Astrocyte of the spinal cord (primary cell): ENCODE data around the gene NUPR1.
"Not testable (repeated sequence)": the region's sequence is repeated elsewhere in the genome, so short reads cannot be mapped to it uniquely, and the experiment has no call there.

Experiments used
- DNase-seq: peaks from one replicate; pipeline ENCODE4 v3.0.0; 2011; ENCODE audit warnings: low read depth, low spot score
- H3K4me3 ChIP-seq: 2 replicates; pipeline ENCODE4 v1.5.1; 2011; ENCODE audit warnings: low read depth, mild to moderate bottlenecking, low read length, moderate library complexity
- CTCF ChIP-seq: IDR thresholded peaks from 2 replicates; pipeline ENCODE4 v1.5.1; 2012; ENCODE audit warnings: low read depth, mild to moderate bottlenecking, low read length, inconsistent platforms
- in situ Hi-C: cut with HindIII; loops from 2 replicates; pipeline ENCODE4 v1.10.0; 2017; ENCODE audit warnings: low sequenced_read_pairs

NUPR1 gene

DNA sequence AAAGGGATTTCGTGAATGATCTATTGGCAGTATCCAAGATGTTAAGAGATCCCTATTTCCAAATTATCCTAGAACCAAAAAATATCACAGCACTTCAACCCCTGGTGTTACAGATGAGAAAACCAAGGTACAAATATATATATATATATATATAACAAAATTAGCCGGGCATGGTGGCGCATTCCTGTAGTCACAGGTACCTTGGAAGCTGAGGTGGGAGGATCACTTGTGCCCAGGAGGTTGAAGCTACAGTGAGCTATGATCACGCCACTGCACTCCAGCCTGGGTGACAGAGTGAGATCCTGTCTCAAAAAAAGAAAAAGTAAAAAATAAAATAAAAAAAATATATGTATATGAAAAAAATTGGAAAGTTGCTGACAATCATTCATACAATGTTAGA is 46.3 kb downstream of the NUPR1 start:
- no peak for DNase-seq
- in situ Hi-C loops, result no loop called here
- no peak for TF ChIP-seq CTCF
- H3K4me3 ChIP-seq, result peak overlapping the region; percentile 100

DNA sequence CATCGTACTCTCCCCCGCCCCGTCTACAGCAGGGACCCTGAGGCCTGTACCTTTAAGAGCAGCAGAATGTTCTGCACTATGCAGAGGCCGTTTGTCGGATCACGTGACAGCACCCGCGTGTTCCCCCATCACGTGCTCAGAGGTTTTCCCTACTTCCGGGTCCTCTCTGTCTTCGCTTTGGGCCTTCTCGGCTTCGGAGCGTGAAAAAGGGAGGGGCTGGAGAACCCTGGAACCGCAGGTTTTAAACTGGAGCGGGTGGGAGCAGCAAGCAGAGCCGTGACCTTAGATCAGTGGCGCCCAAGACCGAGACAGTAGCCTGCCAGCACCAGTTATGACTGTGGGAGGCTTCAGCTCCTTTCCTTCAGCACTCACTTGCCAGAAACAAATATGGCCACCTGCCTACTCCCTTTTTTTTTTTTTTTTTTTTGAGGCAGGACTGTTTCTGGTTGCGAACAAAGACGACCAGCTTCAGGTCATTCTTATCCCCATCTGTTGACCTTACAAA is 46.8 kb downstream of the NUPR1 start, which contains the start of gene CLN3:
TSS of gene CLN3 (minus strand) at position 105 of the 505 bp plus-strand sequence. CDS start 315 bp downstream, outside the sequence.
- peak within 1 kb of the TSS; percentile 100 for H3K4me3 ChIP-seq
- in situ Hi-C loops, result no loop called here
- peak; percentile 96 for DNase-seq
- no peak for TF ChIP-seq CTCF

DNA sequence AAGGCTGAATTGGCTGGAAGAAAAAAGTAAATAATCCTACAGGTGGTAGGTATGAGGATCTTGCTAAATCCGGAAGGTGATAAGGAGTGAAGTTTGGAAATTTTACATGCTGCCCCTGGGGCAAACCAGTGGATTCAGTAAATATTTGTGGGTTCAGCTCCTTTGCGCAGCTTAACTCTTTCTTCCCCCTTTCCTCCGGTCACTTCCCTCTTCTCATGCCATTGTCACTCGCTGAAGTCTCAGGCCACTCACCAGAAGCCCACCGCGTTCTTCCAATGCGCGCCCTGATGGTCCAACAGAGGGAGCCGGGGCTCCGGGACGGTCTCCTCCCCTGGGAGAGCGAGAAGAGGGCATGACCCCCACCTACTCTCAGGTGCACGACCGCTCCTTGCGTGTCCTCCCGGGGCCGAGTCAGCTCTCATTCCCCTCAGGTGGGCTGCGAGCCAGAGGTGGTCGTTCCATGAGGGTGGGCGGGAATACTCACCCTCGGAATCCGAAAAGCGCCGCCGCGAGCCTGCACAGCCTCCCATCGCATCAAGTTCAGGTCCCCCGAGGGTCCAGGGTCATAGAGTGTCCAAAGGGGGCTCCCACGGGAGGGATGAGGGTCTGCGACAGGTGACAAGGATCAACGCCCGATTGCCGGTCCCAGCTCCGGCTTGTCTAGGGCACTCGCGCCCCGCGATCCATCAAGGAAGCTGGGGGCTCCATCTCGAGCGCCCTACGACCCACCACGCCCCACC is 47.4 kb downstream of the NUPR1 start:
- TF ChIP-seq CTCF, result peak; percentile 43
- DNase-seq, result peak; percentile 1
- in situ Hi-C loops, result no loop called here
- H3K4me3 ChIP-seq, result peak overlapping the region; percentile 100

DNA sequence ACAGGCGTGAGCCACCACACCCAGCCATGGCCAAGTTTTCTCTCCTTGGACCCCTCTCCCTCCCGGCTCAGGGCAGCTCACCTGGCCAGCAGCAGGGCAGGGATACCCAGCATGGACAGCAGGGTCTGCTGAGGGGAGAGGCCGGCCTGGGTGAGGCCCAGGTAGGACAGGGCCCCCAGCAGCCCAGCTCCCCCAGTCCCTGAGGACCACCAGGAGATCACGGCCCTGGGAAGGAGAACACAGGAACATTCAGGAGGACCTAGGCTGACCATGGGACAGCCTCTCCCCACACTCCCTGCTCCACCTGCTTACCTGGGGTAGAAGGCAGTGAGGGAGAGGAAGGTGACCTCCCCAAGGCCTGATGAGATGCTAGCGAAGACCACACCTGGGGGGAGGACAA is 52.5 kb downstream of the NUPR1 start:
- in situ Hi-C loops, result no loop called here
- no peak for TF ChIP-seq CTCF
- no peak for DNase-seq
- H3K4me3 ChIP-seq, result no peak overlapping the region

DNA sequence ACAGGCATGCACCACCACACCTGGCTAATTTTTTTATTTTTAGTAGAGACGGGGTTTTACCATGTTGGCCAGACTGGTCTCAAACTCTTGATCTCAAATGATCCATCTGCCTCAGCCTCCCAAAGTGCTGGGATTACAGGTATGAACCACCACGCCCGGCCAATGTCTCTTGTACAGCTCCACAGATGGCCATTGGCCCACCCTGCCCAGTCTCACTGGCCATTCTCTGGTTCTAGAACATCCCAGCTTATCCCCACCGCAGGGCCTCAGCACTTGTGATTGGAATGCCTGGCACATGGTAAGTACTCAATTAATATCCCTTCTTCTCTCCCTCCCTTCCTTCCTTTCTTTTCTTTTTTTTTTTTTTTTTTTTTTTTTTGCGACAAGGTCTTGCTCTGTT is 55.4 kb downstream of the NUPR1 start:
- H3K4me3 ChIP-seq, DNase-seq, in situ Hi-C loops: not testable (repeated sequence)
